HepG2 (cell line): Measurements from ENCODE around the gene PTAFR. TPM values are rescaled to one million over a fixed set of nuclear protein-coding genes. Genes with fewer than 3 reads are reported as not detected.

Source experiments
- ADNP ChIP-seq: sonication (generic); formaldehyde crosslinking; IDR thresholded peaks from 2 replicates; pipeline ENCODE4 v1.4.0; 2020; ENCODE audit warnings: missing genetic modification reagents
- HNF4A ChIP-seq: sonication (generic); formaldehyde crosslinking; IDR thresholded peaks from 2 replicates; pipeline ENCODE4 v1.4.0; 2020; ENCODE audit warnings: missing genetic modification reagents
- MED1 ChIP-seq: sonication (generic); formaldehyde crosslinking; IDR thresholded peaks from 2 replicates; pipeline ENCODE4 v1.4.0; 2020; ENCODE audit warnings: missing genetic modification reagents
- NCOR1 ChIP-seq: fragments of 200-600 bp; sonication (generic); IDR thresholded peaks from 2 replicates; pipeline ENCODE4 v1.7.0; 2017; ENCODE audit warnings: antibody characterized with exemption, low read length, borderline replicate concordance
- SMAD3 ChIP-seq: sonication (generic); formaldehyde crosslinking; IDR thresholded peaks from 2 replicates; pipeline ENCODE4 v1.4.0; 2020; ENCODE audit warnings: missing genetic modification reagents
- SOX13 ChIP-seq, 3 experiments: fragments of 450-650 bp in 1 of 3; sonication (generic) in 1 of 3; formaldehyde crosslinking in 1 of 3; IDR thresholded peaks in 2 of 3; conservative IDR thresholded peaks in 1 of 3; 2 replicates each; pipeline versions ENCODE4 v1.5.0 to v1.6.1; 2016 to 2020; ENCODE audit warnings: antibody characterized with exemption in 1 of 3, mild to moderate bottlenecking in 1 of 3, missing compliant biosample characterization in 1 of 3, missing genetic modification reagents in 1 of 3, moderate library complexity in 1 of 3
- TSC22D2 ChIP-seq: sonication (generic); formaldehyde crosslinking; IDR thresholded peaks from 2 replicates; pipeline ENCODE4 v1.5.1; 2020; ENCODE audit warnings: missing genetic modification reagents, mild to moderate bottlenecking, borderline replicate concordance
- ZFP36L1 ChIP-seq: sonication (generic); formaldehyde crosslinking; IDR thresholded peaks from 2 replicates; pipeline ENCODE4 v1.8.0; 2022; ENCODE audit warnings: mild to moderate bottlenecking, missing genetic modification reagents, moderate library complexity
- ZFY ChIP-seq: sonication (generic); formaldehyde crosslinking; IDR thresholded peaks from 2 replicates; pipeline ENCODE4 v1.4.0; 2020; ENCODE audit warnings: missing genetic modification reagents
- ZMYM3 ChIP-seq: sonication (generic); formaldehyde crosslinking; IDR thresholded peaks from 2 replicates; pipeline ENCODE4 v1.5.1; 2020; ENCODE audit warnings: mild to moderate bottlenecking, missing genetic modification reagents
- polyA plus RNA-seq, 8 experiments: library from polyadenylated mRNA; depleted of rRNA in 3 of 8; stranded (reverse) in 7 of 8; unstranded in 1 of 8; fragments of >200 nt; fragmentation: Illumina TruSeq in 4 of 8; extraction: Trizol in 4 of 8; gene quantifications; 2 replicates each; pipeline versions ENCODE4 v1.2.1 to v1.2.3, GENCODE V29; 2011 to 2016; ENCODE audit warnings: low read depth in 4 of 8, missing spikeins in 1 of 8, mixed read lengths in 1 of 8; ENCODE audit not compliant: insufficient read depth in 1 of 8
- total RNA-seq, 5 experiments: library from RNA; depleted of rRNA; stranded (reverse); fragments of >200 nt; fragmentation: Illumina TruSeq; extraction: Trizol; gene quantifications; 2 replicates each; pipeline ENCODE4 v1.2.3, GENCODE V29; 2016; ENCODE audit warnings: low read depth in 1 of 5
- TF ChIP-seq, protein P1 (sequence below): sonication (generic); formaldehyde crosslinking; IDR thresholded peaks from 2 replicates; pipeline ENCODE4 v1.5.1; 2020; ENCODE audit warnings: mild to moderate bottlenecking, missing genetic modification reagents, borderline replicate concordance
- TF ChIP-seq, protein P2 (sequence below), 2 experiments: IDR thresholded peaks; 2 replicates each; pipeline ENCODE4 v1.6.1; 2011 to 2012; ENCODE audit warnings: low read length in 2 of 2, borderline replicate concordance in 1 of 2, low read depth in 1 of 2, mild to moderate bottlenecking in 1 of 2, moderate library complexity in 1 of 2

The PTAFR gene
- total and polyA plus RNA-seq, 2 of the 13 experiments (the other 11 are each of a cell fraction or from before 2014, with no cell fraction given), result 0.27 to 24.0 TPM

GRCh38 chr1:28172713-28173150, 3.8 kb downstream of the PTAFR start (continued):
- TF ChIP-seq HNF4A (CRISPR knock-in tag) (peak; percentile 31; the same call in 1 of the 2 replicates), NCOR1 (peak; percentile 28; the same call in 1 of the 2 replicates), SMAD3 (CRISPR knock-in tag) (no peak), MED1 (CRISPR knock-in tag) (0 out of 2 replicates have a peak, but pooled peaks have one; percentile 19), ADNP (CRISPR knock-in tag) (peak; percentile 70; the same call in 1 of the 2 replicates), TSC22D2 (CRISPR knock-in tag) (no peak), SOX13 (IDR thresholded peaks at IDR 0.05) (no peak), SOX13 (CRISPR knock-in tag; conservative IDR thresholded peaks at IDR 0.05 in 1 of 2, IDR thresholded peaks at IDR 0.05 in 1 of 2) (peak in 1 of 2 experiments; percentile 70; a peak in 2 of 4 replicates), ZMYM3 (peak; percentile 57; the same call in 1 of the 2 replicates), ZFY (CRISPR knock-in tag) (no peak), ZFP36L1 (CRISPR knock-in tag) (no peak)
- TF ChIP-seq, protein P1, sequence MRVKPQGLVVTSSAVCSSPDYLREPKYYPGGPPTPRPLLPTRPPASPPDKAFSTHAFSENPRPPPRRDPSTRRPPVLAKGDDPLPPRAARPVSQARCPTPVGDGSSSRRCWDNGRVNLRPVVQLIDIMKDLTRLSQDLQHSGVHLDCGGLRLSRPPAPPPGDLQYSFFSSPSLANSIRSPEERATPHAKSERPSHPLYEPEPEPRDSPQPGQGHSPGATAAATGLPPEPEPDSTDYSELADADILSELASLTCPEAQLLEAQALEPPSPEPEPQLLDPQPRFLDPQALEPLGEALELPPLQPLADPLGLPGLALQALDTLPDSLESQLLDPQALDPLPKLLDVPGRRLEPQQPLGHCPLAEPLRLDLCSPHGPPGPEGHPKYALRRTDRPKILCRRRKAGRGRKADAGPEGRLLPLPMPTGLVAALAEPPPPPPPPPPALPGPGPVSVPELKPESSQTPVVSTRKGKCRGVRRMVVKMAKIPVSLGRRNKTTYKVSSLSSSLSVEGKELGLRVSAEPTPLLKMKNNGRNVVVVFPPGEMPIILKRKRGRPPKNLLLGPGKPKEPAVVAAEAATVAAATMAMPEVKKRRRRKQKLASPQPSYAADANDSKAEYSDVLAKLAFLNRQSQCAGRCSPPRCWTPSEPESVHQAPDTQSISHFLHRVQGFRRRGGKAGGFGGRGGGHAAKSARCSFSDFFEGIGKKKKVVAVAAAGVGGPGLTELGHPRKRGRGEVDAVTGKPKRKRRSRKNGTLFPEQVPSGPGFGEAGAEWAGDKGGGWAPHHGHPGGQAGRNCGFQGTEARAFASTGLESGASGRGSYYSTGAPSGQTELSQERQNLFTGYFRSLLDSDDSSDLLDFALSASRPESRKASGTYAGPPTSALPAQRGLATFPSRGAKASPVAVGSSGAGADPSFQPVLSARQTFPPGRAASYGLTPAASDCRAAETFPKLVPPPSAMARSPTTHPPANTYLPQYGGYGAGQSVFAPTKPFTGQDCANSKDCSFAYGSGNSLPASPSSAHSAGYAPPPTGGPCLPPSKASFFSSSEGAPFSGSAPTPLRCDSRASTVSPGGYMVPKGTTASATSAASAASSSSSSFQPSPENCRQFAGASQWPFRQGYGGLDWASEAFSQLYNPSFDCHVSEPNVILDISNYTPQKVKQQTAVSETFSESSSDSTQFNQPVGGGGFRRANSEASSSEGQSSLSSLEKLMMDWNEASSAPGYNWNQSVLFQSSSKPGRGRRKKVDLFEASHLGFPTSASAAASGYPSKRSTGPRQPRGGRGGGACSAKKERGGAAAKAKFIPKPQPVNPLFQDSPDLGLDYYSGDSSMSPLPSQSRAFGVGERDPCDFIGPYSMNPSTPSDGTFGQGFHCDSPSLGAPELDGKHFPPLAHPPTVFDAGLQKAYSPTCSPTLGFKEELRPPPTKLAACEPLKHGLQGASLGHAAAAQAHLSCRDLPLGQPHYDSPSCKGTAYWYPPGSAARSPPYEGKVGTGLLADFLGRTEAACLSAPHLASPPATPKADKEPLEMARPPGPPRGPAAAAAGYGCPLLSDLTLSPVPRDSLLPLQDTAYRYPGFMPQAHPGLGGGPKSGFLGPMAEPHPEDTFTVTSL (CRISPR knock-in tag), result peak; percentile 38; the same call in 1 of the 2 replicates
- TF ChIP-seq, protein P2, sequence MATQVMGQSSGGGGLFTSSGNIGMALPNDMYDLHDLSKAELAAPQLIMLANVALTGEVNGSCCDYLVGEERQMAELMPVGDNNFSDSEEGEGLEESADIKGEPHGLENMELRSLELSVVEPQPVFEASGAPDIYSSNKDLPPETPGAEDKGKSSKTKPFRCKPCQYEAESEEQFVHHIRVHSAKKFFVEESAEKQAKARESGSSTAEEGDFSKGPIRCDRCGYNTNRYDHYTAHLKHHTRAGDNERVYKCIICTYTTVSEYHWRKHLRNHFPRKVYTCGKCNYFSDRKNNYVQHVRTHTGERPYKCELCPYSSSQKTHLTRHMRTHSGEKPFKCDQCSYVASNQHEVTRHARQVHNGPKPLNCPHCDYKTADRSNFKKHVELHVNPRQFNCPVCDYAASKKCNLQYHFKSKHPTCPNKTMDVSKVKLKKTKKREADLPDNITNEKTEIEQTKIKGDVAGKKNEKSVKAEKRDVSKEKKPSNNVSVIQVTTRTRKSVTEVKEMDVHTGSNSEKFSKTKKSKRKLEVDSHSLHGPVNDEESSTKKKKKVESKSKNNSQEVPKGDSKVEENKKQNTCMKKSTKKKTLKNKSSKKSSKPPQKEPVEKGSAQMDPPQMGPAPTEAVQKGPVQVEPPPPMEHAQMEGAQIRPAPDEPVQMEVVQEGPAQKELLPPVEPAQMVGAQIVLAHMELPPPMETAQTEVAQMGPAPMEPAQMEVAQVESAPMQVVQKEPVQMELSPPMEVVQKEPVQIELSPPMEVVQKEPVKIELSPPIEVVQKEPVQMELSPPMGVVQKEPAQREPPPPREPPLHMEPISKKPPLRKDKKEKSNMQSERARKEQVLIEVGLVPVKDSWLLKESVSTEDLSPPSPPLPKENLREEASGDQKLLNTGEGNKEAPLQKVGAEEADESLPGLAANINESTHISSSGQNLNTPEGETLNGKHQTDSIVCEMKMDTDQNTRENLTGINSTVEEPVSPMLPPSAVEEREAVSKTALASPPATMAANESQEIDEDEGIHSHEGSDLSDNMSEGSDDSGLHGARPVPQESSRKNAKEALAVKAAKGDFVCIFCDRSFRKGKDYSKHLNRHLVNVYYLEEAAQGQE (IDR thresholded peaks at IDR 0.05; ENCODE audit: borderline replicate concordance in 1 of 2, low read depth in 1 of 2, low read length in 2 of 2), result no peak
